Neural progenitor cell (in vitro differentiated cells): ENCODE data around the gene SEMA6D.

Source experiments
- EZH2 ChIP-seq: fragments of 200-600 bp; sonication (generic); IDR thresholded peaks from 2 replicates; pipeline ENCODE4 v1.6.1; 2017; ENCODE audit warnings: antibody characterized with exemption, mild to moderate bottlenecking, moderate library complexity
- EZH2phosphoT487 ChIP-seq: fragments of 200-600 bp; sonication (generic); IDR thresholded peaks from 2 replicates; pipeline ENCODE4 v1.6.1; 2017; ENCODE audit warnings: antibody characterized with exemption
- TF ChIP-seq, protein P1 (sequence below): fragments of 200-600 bp; sonication (generic); IDR thresholded peaks from 2 replicates; pipeline ENCODE4 v1.5.1; 2017; ENCODE audit warnings: antibody characterized with exemption, mild to moderate bottlenecking

GRCh38 chr15:47718497-47719437, 1.5 kb downstream of the SEMA6D start:
- TF ChIP-seq, protein P1, sequence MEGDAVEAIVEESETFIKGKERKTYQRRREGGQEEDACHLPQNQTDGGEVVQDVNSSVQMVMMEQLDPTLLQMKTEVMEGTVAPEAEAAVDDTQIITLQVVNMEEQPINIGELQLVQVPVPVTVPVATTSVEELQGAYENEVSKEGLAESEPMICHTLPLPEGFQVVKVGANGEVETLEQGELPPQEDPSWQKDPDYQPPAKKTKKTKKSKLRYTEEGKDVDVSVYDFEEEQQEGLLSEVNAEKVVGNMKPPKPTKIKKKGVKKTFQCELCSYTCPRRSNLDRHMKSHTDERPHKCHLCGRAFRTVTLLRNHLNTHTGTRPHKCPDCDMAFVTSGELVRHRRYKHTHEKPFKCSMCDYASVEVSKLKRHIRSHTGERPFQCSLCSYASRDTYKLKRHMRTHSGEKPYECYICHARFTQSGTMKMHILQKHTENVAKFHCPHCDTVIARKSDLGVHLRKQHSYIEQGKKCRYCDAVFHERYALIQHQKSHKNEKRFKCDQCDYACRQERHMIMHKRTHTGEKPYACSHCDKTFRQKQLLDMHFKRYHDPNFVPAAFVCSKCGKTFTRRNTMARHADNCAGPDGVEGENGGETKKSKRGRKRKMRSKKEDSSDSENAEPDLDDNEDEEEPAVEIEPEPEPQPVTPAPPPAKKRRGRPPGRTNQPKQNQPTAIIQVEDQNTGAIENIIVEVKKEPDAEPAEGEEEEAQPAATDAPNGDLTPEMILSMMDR = no peak
- TF ChIP-seq EZH2 (no peak), EZH2phosphoT487 (no peak)
